ENCODE results near the gene SSU72. TPM values are rescaled to one million over a fixed set of nuclear protein-coding genes. Genes with fewer than 3 reads are reported as not detected.

Gene SSU72
- total and polyA plus RNA-seq, 2 donors (not counting 3 experiments of a cell fraction or from before 2014, with no cell fraction given), result 85.9 to 129 TPM

DNA sequence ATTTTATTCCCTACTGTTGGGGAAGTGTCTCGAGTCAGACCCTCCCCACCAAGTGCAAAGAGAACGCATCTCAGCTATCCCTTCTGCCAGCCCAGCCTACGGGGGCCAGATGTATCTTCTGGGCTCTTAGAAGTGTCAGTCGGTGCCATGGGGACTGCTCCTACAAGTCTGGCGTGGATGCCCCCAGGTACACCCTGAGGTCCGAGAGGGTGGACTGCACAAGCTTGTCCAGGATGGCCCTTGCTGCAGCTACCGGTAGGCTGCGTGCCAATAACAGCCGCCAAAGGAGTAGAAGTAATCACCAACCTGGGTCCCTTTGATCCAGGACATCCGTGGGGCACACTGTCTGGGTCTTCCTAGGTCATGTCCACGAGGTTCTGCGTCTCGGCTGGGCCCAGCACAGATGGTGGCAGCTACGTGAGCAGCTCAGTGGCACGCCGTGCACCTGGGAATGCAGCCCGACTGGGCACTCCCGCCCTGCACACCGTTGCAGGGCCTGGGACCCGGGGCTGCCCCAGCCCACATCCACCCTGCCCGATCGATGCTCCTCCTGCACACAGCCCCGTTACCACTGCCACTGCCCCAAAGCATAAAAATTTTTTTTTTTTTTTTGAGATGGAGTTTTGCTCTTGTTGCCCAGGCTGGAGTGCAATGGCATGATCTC is 8.8 kb upstream of the SSU72 start:
- ChIA-PET POLR2A (no interaction called here), CTCF (no interaction called here)
- no peak overlapping the region for H3K27ac ChIP-seq (ENCODE audit: insufficient read depth, low read depth, low read length)
- no peaks in the 10 kb centered on the region for H3K36me3 ChIP-seq (ENCODE audit: control insufficient read depth in 2 of 2, extremely low read depth in 1 of 2, insufficient read depth in 2 of 2, low read length in 2 of 2)
- H3K27me3 ChIP-seq (ENCODE audit: control insufficient read depth in 2 of 2, insufficient read depth in 2 of 2, low read length in 2 of 2), result peaks cover 4 to 8% of the 10 kb centered on the region in 2 experiments
- no peak for FAIRE-seq
- H3K9me1 ChIP-seq (replicated peaks; ENCODE audit: control insufficient read depth, extremely low read depth, insufficient read depth, low read length), result no peaks in the 10 kb centered on the region
- no peak overlapping the region for H3K9ac ChIP-seq (replicated peaks; ENCODE audit: extremely low read depth, insufficient read depth, low read length)
- no TSS peak for BruUV-seq (replicated peaks)
- no peaks in the 10 kb centered on the region for H3K9me3 ChIP-seq (replicated peaks; ENCODE audit: control insufficient read depth, insufficient read depth, low read length)
- no peaks in the 10 kb centered on the region for H3K4me1 ChIP-seq (ENCODE audit: control insufficient read depth, extremely low read depth, insufficient read depth, low read length)
- dilution Hi-C loops (cut with MboI; ENCODE audit: extremely low pct_ligation_motif_present, low sequenced_read_pairs) (no loop called here), intact Hi-C loops (cut with micrococcal nuclease) (no loop called here)
- TF ChIP-seq POLR2A (IDR thresholded peaks at IDR 0.05; ENCODE audit: low read depth, low read length) (no peak), JUN (IDR thresholded peaks at IDR 0.05; ENCODE audit: borderline replicate concordance, insufficient read depth, insufficient read length, low read depth) (no peak), MYC (IDR thresholded peaks at IDR 0.05; ENCODE audit: low read depth, low read length) (no peak), FOS (IDR thresholded peaks at IDR 0.05; ENCODE audit: borderline replicate concordance, insufficient read depth, low read length) (no peak), POLR2AphosphoS5 (IDR thresholded peaks at IDR 0.05; ENCODE audit: insufficient read depth, low read depth, low read length) (no peak), GATA2 (IDR thresholded peaks at IDR 0.05; ENCODE audit: insufficient read depth, insufficient read length, low read depth, low read length) (no peak), EZH2 (IDR thresholded peaks at IDR 0.05; ENCODE audit: borderline replicate concordance, low read depth, low read length, severe bottlenecking) (no peak)
- TF ChIP-seq, protein P1, sequence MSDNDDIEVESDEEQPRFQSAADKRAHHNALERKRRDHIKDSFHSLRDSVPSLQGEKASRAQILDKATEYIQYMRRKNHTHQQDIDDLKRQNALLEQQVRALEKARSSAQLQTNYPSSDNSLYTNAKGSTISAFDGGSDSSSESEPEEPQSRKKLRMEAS (IDR thresholded peaks at IDR 0.05; ENCODE audit: insufficient read depth, insufficient read length), result no peak
- TF ChIP-seq, protein P2, sequence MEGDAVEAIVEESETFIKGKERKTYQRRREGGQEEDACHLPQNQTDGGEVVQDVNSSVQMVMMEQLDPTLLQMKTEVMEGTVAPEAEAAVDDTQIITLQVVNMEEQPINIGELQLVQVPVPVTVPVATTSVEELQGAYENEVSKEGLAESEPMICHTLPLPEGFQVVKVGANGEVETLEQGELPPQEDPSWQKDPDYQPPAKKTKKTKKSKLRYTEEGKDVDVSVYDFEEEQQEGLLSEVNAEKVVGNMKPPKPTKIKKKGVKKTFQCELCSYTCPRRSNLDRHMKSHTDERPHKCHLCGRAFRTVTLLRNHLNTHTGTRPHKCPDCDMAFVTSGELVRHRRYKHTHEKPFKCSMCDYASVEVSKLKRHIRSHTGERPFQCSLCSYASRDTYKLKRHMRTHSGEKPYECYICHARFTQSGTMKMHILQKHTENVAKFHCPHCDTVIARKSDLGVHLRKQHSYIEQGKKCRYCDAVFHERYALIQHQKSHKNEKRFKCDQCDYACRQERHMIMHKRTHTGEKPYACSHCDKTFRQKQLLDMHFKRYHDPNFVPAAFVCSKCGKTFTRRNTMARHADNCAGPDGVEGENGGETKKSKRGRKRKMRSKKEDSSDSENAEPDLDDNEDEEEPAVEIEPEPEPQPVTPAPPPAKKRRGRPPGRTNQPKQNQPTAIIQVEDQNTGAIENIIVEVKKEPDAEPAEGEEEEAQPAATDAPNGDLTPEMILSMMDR (IDR thresholded peaks at IDR 0.05; ENCODE audit: extremely low read depth in 1 of 2, insufficient read depth in 1 of 2, low read depth in 1 of 2, low read length in 2 of 2), result no peak
- no peak for DNase-seq (ENCODE audit: low read depth, low spot score)
- no peaks in the 10 kb centered on the region for H4K20me1 ChIP-seq (replicated peaks; ENCODE audit: control insufficient read depth, extremely low read depth, insufficient read depth, low read length)
- no peaks in the 10 kb centered on the region for H3K79me2 ChIP-seq (ENCODE audit: control insufficient read depth, insufficient read depth, low read length)
- no peak overlapping the region for H3K4me3 ChIP-seq (replicated peaks in 1 of 3; ENCODE audit: insufficient read depth in 1 of 3, low read depth in 1 of 3, low read length in 3 of 3)
- H2AFZ ChIP-seq (ENCODE audit: low read depth, low read length), result no peak overlapping the region
- no peak overlapping the region for H3K4me2 ChIP-seq (ENCODE audit: insufficient read depth, low read length)
